NCI-H510A treated with DMSO at 0.1 percent for 48 hours (cell line): ENCODE results near the gene KRTAP9-6.
"Not testable (repeated sequence)": the region's sequence is repeated elsewhere in the genome, so short reads cannot be mapped to it uniquely, and the experiment has no call there.

Source experiments
- DNase-seq: peaks from one replicate; lab custom pipeline; 2025; lab: John Stamatoyannopoulos, UW

The KRTAP9-6 gene, protein sequence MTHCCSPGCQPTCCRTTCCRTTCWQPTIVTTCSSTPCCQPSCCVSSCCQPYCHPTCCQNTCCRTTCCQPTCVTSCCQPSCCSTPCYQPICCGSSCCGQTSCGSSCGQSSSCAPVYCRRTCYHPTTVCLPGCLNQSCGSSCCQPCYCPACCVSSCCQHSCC

DNA sequence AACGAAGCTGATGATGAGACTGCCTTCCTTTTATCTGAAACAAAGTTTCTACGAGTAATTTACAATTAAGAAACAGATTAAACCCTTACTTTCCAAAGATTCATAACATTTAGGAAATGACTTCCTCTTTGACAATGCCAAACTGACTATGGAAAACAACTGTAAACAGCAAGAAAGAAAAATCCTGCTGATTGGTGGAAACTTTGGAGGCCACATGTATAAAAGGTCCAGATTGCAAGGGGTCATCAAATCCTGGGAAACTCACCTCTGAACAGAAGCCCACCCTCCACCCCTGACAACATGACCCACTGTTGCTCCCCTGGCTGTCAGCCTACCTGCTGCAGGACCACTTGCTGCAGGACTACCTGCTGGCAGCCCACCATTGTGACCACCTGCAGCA lies at the start of gene KRTAP9-6:
Gene KRTAP9-6 (plus strand): TSS at position 301 of the 400 bp plus-strand sequence. CDS start 0 bp downstream, at position 301.
- no peak for DNase-seq

DNA sequence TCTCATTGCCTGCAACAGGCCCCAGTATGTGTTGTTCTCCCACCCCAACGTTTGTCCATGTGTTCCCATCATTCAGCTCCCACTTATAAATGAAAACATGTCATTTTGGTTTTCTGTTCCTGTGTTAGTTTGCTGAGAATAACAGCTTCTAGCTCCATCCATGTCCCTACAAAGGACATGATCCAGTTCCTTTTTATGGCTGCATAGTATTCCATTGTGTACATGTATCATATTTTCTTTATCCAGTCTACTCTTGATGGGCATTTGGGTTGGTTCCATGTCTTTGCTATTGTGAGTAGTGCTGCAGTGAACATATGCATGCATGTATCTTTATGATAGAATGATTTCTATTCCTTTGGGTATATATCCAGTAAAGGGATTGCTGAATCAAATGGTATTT lies 49.5 kb upstream of the KRTAP9-6 start:
- DNase-seq, result no peak

DNA sequence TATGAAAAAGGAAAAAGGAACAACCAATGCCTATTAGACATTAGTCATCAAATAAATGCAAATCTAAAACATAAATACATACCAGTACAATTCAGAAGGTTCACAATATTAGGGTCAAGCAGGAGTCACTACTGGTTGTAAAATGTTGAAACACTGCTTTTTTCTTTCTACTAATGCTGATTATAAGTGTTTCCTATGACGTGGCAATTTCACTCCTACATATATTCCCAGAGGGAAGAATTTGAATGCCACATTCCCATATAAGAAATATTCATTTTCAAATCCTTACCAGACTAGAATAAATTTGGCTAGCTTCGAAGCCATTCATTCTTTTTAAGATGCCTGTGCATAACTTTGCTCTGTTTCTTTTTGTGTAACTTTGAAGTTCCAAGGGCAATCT lies 41.4 kb upstream of the KRTAP9-6 start:
- no peak for DNase-seq

DNA sequence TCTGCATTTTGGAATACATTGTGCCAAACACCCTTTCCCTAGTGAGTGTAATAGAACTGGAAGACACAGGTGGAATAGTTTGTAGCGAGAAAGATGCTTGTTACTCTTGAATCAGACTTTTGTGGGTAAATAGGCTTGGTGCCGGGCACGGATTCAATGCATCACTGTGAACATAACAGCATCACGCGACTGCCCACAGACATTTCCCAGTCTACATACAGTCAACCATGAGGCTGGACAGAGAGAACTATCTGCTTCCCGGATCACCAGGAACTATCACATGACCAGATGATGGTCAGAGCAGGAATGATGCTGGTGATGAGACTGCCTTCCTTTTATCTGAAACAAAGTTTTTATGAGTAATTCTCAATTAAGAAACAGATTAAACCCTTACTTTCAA lies 39.1 kb upstream of the KRTAP9-6 start:
- DNase-seq, result no peak

DNA sequence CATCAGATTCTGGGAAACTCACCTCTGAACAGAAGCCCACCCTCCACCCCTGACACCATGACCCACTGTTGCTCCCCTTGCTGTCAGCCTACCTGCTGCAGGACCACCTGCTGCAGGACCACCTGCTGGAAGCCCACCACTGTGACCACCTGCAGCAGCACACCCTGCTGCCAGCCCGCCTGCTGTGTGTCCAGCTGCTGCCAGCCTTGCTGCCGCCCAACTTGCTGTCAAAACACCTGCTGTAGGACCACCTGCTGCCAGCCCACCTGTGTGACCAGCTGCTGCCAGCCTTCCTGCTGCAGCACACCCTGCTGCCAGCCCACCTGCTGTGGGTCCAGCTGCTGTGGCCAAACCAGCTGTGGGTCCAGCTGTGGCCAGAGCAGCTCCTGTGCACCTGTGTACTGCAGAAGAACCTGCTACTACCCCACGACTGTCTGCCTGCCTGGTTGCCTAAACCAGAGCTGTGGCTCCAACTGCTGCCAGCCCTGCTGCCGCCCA lies 38.5 kb upstream of the KRTAP9-6 start, which contains the start of gene KRTAP9-2:
Gene KRTAP9-2 (plus strand): TSS at position 51 of the 498 bp plus-strand sequence. CDS start 7 bp downstream, at position 58.
- DNase-seq, result not testable (repeated sequence)

DNA sequence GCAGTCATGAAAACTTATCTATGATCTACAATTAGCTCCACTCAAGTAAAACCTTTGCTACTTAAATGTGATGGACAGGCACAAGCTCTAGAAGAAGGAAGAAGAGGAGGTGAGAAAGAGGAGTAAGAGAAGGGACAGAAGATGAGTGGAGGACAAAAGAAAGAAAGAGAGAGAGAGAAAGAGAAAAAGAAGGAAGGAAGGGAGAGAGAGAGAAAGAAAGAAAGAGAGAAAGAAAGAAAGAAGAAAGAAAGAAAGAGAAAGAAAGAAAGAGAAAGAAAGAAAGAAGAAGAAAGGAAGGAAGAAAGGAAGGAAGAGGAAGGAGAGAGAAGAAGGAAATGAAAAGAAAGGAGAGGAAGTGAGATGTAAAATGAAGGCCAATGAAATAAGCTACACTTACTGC lies 35.1 kb upstream of the KRTAP9-6 start:
- DNase-seq, result no peak

DNA sequence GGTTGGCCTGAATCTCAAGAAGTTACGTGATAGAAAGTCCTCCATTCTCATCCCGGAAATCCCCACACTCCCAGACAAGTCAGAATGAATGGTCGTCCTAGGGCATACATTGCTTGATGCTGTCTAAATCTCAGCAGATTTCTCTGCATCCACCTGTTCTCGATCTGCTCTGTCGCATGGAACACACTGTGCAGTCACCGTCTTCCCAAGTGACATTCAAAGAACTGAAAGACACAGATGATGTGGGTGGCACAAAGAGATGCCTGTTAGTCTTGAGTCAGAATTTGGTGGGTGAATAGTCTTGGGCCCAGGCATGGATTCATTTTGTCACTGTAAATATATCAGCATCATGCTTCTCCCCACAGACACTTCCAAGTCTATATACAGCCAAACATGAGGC lies 33.4 kb upstream of the KRTAP9-6 start:
- no peak for DNase-seq

DNA sequence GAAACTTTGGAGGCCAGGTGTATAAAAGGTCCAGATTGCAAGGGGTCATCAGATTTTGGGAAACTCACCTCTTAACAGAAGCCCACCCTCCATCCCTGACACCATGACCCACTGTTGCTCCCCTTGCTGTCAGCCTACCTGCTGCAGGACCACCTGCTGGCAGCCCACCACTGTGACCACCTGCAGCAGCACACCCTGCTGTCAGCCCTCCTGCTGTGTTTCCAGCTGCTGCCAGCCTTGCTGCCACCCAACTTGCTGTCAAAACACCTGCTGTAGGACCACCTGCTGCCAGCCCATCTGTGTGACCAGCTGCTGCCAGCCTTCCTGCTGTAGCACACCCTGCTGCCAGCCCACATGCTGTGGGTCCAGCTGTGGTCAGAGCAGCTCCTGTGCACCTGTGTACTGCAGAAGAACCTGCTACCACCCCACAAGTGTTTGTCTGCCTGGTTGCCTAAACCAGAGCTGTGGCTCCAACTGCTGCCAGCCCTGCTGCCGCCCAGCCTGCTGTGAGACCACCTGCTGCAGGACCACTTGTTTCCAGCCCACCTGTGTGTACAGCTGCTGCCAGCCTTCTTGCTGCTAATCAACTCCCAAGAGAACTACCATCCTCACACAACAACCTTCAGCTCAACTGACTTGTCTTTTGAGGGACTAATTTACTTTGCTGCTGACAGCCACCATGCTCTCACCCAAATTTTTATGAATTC lies 32.6 kb upstream of the KRTAP9-6 start, which contains the start of gene KRTAP9-3:
Gene KRTAP9-3 (plus strand): TSS at position 51 of the 707 bp plus-strand sequence. CDS start 53 bp downstream, at position 104.
- not testable (repeated sequence) for DNase-seq

DNA sequence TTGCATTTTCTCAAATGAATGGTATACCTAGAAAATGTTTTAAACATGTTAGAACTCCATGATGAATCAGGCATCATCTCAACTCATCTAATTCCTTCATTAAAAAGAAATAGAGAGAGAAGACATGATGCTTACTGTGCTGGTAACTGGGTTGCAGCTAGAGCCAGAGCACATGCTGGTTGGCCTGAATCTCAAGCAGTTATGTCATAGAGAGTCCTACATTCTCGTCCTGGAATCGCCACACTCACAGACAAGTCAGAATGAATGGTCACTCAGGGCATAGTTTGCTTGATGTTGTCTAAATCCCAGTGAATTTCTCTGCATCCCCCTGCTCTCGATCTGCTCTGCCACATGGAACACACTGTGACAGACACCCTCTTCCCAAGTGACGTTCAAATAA lies 28.1 kb upstream of the KRTAP9-6 start:
- not testable (repeated sequence) for DNase-seq

DNA sequence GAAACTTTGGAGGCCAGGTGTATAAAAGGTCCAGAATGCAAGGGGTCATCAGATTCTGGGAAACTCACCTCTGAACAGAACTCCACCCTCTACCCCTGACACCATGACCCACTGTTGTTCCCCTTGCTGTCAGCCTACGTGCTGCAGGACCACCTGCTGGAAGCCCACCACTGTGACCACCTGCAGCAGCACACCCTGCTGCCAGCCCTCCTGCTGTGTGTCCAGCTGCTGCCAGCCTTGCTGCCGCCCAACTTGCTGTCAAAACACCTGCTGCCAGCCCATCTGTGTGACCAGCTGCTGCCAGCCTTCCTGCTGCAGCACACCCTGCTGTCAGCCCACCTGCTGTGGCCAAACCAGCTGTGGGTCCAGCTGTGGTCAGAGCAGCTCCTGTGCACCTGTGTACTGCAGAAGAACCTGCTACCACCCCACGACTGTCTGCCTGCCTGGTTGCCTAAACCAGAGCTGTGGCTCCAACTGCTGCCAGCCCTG lies 27.2 kb upstream of the KRTAP9-6 start, which contains the start of gene KRTAP9-8:
Gene KRTAP9-8 (plus strand): TSS at position 51 of the 489 bp plus-strand sequence. CDS start 53 bp downstream, at position 104.
- not testable (repeated sequence) for DNase-seq

DNA sequence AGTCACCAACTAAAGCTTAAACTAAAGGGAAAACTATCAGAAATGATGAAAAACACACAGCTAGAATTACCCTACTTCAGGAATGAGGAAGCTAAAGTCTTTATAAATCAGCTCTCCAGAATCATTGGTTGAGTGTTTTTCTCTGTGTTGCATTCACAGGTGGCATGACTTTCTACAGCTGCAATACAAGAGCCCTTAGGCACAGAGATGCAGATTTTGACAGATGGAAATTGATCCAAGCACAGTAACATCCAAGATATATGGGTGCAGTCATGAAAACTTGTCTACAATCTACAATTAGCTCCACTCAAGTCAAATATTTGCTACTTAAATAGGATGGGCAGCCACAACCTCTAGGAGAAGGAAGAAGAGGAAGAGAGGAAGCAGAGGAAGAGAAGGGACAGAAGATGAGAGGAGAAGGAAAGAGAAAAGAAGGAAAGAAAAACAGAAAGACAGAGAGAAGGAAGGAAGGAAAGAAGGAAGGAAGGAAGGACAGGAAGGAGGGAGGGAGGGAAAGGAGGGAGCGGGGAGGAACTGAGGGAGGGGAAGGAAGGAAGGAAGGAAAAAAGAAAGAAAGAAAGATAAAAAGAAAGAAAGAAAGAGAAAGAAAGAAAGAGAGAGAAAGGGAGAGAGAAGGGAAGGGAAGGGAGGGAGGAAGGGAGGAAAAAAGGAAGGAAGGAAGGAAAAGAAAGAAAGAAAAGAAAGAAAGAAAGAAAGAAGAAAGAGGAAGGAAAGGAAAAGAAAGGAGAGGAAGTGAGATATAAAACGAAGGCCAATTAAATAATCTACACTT lies 18.0 kb upstream of the KRTAP9-6 start:
- DNase-seq, result not testable (repeated sequence)

DNA sequence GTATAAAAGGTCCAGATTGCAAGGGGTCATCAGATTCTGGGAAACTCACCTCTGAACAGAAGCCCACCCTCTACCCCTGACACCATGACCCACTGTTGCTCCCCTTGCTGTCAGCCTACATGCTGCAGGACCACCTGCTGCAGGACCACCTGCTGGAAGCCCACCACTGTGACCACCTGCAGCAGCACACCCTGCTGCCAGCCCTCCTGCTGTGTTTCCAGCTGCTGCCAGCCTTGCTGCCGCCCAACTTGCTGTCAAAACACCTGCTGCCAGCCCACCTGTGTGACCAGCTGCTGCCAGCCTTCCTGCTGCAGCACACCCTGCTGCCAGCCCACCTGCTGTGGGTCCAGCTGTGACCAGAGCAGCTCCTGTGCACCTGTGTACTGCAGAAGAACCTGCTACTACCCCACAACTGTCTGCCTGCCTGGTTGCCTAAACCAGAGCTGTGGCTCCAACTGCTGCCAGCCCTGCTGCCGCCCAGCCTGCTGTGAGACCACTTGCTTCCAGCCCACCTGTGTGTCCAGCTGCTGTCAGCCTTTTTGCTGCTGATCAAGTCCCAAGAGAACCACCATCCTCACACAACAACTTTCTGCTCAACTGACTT lies 15.4 kb upstream of the KRTAP9-6 start, which contains the start of gene KRTAP9-4:
Gene KRTAP9-4 (plus strand): TSS at position 51 of the 604 bp plus-strand sequence. CDS start 34 bp downstream, at position 85.
- DNase-seq, result not testable (repeated sequence)

DNA sequence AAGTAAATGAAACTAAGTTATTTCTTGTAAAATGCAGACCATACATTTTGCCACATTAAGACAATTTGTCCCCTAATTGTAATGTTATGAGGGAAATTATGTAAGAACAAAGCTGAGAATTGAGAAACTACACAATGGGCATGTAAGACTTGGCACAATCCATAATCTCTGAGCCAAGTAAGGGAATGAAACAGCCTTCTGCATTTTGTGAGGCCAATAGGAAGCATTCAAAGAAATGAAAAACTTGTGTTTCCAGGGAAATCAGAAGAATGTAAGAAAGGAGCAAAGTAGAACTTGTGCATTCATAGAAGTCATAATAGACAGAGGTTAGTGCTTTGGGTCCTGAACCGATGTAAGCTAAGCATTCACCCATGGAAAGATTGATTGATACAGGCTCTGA lies 13.9 kb upstream of the KRTAP9-6 start:
- no peak for DNase-seq

DNA sequence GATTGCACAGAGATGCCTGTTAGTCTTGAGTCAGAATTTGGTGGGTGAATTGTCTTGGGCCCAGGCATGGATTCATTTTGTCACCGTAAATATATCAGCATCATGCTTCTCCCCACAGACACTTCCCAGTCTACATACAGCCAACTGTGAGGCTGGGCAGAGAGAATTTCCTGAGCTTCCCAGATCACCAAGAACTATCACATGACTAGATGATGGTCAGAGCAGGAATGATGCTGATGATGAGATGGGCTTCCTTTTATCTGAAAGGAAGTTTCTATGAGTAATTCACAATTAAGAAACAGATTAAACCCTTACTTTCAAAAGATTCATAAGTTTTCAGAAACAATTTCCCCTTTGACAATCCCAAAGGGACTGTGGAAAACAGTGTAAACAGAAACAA lies 10.3 kb upstream of the KRTAP9-6 start:
- DNase-seq, result no peak

DNA sequence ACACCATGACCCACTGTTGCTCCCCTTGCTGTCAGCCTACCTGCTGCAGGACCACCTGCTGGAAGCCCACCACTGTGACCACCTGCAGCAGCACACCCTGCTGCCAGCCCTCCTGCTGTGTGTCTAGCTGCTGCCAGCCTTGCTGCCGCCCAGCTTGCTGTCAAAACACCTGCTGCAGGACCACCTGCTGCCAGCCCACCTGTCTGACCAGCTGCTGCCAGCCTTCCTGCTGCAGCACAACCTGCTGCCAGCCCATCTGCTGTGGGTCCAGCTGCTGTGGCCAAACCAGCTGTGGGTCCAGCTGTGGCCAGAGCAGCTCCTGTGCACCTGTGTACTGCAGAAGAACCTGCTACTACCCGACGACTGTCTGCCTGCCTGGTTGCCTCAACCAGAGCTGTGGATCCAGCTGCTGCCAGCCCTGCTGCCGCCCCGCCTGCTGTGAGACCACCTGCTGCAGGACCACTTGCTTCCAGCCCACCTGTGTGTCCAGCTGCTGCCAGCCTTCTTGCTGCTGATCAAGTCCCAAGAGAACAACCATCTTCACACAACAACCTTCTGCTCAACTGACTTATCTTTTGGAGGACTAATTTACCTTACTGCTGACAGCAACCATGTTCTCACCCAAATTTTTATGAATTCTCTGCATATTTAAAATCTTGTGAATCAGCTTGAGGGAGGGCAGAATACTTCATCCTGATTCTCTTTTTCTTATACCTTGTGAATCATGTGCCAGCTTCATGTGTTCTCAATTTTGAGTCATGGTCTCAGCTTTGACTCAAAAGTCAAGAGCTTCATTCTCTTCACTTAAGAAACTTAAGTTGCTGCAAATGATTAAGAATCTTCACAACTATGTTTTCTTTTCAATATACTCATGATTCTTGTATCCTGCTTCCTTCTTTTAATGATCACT lies 9.5 kb upstream of the KRTAP9-6 start, which contains the start of gene KRTAP9-9:
Gene KRTAP9-9 (plus strand): TSS at position 4 of the 910 bp plus-strand sequence.
- not testable (repeated sequence) for DNase-seq

DNA sequence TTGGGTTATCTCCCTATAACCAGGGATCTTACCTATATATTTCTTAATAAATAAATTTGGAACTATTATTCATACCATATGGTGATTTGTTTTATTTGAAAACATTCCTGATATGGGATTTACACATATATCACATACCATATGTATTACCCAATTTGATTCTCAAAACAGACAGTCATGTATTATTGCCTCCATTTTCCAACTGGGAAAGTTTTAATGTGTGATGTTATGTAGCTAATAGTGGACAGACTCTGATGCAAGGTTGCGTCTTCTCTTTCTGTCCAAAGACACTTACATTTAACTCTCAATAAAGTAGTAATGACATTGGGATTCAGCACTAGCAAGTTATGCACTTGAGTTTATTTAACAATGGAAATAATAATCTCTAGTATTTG lies 8.9 kb upstream of the KRTAP9-6 start:
- DNase-seq, result no peak

DNA sequence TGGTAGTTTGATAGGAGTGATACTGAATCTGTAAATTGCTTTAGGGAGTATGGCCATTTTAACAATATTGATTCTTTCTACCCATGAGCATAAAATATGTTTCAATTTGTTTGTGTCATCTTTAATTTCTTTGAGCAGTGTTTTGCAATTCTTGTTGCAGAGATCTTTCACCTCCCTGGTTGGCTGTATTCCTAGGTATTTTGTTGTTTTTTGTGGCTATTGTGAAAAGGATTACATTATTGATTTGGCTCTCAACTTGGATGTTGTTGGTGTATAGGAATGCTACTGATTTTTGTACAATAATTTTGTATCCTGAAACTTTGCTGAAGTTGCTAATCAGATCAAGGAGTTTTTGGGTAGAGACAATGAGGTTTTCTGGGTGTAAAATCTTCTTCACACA lies 6.8 kb upstream of the KRTAP9-6 start:
- DNase-seq, result no peak

DNA sequence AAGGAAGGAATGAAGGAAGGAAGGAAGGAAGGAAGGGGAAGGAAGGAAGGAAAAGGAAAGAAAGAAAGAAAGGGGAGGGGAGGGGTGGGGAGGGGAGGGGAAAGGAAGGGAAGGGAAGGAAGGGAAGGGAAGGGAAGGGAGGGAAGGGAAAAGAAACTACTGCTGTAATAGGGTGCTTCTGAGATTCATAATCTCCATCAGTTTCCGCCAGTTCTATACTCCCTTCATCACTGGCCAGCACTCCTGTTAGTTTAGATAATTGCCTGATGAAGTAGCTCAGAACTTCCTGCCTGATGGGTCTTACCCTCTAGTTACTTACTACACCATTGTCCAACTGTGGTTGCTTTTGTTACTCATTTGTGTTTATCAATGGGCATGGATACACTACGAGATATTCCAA lies 2.0 kb upstream of the KRTAP9-6 start:
- DNase-seq, result no peak

DNA sequence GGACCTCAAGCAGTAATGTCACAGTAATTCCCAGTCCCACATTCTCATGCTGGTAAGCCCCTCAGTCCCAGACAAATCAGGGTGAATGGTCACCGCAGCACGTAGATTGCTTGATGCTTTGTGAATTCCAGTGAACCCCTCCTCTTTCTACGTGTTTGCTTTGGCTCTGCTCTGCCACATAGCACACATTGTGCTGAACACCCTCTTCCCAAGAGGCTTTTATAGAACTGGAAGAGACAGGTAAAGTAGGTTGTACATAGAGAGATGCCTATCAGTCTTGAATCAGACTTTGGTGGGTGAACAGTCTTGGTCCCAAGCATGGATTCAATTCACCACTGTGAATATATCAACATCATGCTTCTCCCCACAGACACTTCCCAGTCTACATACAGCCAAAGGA lies 579 bp upstream of the KRTAP9-6 start:
- DNase-seq, result no peak

DNA sequence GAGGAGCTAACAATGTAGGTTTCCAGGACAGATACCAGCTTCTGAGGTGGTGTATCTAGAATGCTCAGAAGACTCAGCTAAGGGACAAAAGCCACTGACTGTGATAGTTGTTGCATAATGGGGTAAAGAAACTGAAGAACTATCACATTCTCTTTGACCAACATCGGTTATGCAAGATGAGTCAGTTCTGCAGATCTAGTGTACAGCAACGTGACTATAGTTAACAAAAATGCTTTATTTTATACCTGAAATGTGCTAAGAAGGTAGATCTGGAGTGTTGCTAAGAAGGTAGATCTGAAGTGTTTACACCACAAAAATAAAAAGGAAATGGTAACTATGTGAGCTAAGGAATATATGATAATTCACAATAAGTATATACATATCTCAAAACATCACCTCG lies 2.5 kb downstream of the KRTAP9-6 start:
- DNase-seq, result no peak
